ENCODE measurements around the gene FAM177B. TPM values are rescaled to one million over a fixed set of nuclear protein-coding genes. Genes with fewer than 3 reads are reported as not detected.

Gene FAM177B
- total and polyA plus RNA-seq, 5 experiments from 2014 or later = 1.0 to 1.4 TPM; not detected in 3

DNA sequence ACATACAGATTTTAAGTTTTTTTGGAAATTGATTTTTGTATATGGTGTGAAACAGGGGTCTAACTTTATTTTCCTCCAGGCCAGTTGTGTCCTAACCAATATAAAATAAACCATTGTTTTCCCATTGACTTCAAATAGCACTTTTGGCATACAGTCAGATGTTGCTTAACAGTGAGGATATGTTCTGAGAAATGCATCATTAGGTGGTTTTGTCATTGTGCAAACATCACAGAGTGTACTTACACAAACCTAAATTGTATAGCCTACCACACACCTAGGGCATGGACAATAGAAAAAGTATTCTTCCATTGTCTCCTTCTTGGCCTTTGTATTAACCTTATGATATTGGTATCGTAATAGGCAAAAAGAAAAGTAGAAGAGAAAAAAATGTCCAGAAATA is 40.5 kb downstream of the FAM177B start:
- Mint-ChIP-seq H3K27ac (no peak overlapping the region), H3K9me3 (no peaks in the 10 kb centered on the region), H3K4me1 (peaks cover 3 to 16% (median 11%) of the 10 kb centered on the region in 4 donors), H3K36me3 (no peaks in the 10 kb centered on the region), H3K27me3 (peaks cover 2 to 12% (median 9%) of the 10 kb centered on the region in 5 donors), H3K4me3 (no peak overlapping the region)
- POLR2A ChIA-PET = no interaction called here
- no peak for DNase-seq
- no peak for ATAC-seq

DNA sequence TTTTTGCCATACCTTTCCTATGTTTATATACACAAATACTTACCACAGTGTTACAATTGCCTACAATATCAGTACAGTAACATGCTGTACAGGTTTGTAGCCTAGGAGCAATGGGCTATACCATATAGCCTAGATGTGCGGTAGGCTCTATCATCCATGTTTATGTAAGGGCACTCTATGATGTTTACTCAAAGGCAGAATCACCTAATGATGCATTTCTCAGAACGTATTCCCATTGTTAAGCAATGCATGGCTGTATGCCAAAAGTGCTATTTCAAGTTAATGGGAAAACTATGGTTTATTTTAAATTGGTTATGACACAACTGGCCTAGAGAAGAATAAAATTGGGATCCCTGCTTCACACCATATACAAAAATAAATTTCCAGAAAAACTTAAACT is 41.0 kb downstream of the FAM177B start:
- ATAC-seq = no peak
- H3K36me3 Mint-ChIP-seq = no peaks in the 10 kb centered on the region

DNA sequence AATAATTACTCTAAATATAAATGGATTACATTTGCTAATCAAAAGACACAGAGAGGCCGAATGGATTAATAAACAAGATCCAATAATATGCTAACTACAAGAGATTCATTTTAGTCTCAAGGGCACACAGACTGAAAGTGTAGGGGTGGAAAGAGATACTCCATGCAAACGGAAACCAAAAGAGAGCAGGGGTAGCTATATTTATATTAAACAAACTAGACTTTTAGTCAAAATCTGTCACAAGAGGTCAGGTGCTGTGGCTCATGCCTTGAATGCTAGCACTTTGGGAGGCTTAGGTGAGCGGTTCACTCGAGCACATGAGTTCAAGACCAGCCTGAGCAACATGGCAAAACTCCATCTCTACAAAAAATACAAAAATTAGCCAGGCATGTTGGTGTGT is 44.2 kb downstream of the FAM177B start:
- ATAC-seq = no peak
- H3K36me3 Mint-ChIP-seq = no peaks in the 10 kb centered on the region
- peaks cover 0 to 15% (median 0%) of the 10 kb centered on the region in 4 donors for H3K4me1 Mint-ChIP-seq
- H3K9me3 Mint-ChIP-seq = no peaks in the 10 kb centered on the region
- H3K27me3 Mint-ChIP-seq = peaks cover 2 to 14% (median 10%) of the 10 kb centered on the region in 5 donors
- no peak overlapping the region for H3K4me3 Mint-ChIP-seq
- no peak overlapping the region for H3K27ac Mint-ChIP-seq
- POLR2A ChIA-PET = no interaction called here
- DNase-seq = no peak

More for the DNA sequence above, 41.0 kb downstream of the FAM177B start:
- Mint-ChIP-seq H3K4me1 (peaks cover 0 to 10% (median 6%) of the 10 kb centered on the region in 4 donors), H3K4me3 (no peak overlapping the region), H3K27ac (no peak overlapping the region), H3K27me3 (peaks cover 2 to 14% (median 9%) of the 10 kb centered on the region in 5 donors), H3K9me3 (no peaks in the 10 kb centered on the region)
- POLR2A ChIA-PET = no interaction called here
- no peak for DNase-seq

DNA sequence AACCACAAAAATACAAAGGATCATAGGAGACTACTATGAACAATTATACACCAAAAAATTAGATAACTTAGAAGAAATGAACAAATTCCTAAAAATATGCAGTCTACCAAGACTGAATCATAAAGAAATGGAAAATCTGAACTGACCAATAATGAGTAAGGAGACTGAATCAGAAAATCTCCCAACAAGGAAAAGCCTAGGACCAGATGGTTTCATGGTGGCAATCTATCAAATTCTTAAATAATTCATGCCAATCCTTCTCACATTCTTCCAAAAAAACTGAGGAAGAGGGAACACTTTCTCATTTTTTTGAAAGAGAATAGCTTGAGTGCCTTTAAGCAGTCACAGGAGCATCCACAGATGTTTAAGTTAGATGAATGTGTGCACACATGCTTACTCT is 46.0 kb downstream of the FAM177B start:
- ATAC-seq = no peak
- no peak overlapping the region for H3K4me3 Mint-ChIP-seq
- H3K36me3 Mint-ChIP-seq = no peaks in the 10 kb centered on the region
- POLR2A ChIA-PET = no interaction called here
- DNase-seq = no peak
- no peak overlapping the region for H3K27ac Mint-ChIP-seq
- H3K4me1 Mint-ChIP-seq = peaks cover 0 to 15% (median 0%) of the 10 kb centered on the region in 4 donors
- H3K9me3 Mint-ChIP-seq = no peaks in the 10 kb centered on the region
- peaks cover 4 to 14% (median 10%) of the 10 kb centered on the region in 5 donors for H3K27me3 Mint-ChIP-seq

DNA sequence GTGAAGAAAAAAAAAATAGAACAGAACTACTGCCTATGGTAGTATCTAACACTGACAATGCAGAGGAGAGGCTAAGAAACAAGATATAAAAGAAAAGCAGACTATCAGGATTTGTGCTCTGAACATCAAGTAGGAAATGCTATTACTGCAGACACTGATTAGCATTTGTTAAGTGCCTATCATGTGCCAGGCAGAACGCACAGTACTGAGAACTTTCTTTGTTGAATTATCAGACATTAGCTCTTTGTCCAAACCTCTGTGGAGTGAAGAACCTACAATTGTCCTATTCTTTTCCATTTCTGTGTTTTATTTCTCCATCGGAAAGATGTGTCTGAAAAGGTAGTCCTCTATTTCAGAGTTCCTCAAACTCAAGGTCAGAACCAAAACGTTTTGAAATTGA is 47.4 kb downstream of the FAM177B start:
- no peak overlapping the region for H3K27ac Mint-ChIP-seq
- DNase-seq (no peak), ATAC-seq (no peak)
- H3K27me3 Mint-ChIP-seq = peaks cover 4 to 14% (median 10%) of the 10 kb centered on the region in 5 donors
- H3K4me1 Mint-ChIP-seq = peaks cover 0 to 15% (median 0%) of the 10 kb centered on the region in 4 donors
- POLR2A ChIA-PET = no interaction called here
- H3K36me3 Mint-ChIP-seq = no peaks in the 10 kb centered on the region
- H3K9me3 Mint-ChIP-seq = no peaks in the 10 kb centered on the region
- no peak overlapping the region for H3K4me3 Mint-ChIP-seq

DNA sequence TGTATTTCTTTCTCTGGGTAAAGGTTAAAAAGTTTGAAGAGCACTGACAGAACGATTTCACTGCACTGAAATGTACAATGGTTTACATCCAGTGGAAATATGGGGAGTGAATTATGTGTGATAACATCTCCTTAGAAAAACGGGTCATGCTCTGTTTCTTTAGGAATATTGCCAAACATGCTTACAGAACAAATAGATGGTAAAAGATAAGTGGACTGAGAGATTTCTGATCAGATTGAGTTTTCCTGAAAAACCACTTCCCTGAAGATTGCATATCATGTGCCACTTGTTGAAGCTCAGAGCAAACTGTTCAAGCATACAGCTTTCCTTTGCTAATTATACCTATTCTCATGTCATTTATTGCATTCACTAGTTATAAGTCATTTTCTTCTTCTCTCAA is 47.9 kb downstream of the FAM177B start:
- peaks cover 4 to 14% (median 10%) of the 10 kb centered on the region in 5 donors for H3K27me3 Mint-ChIP-seq
- no peak overlapping the region for H3K27ac Mint-ChIP-seq
- no peaks in the 10 kb centered on the region for H3K9me3 Mint-ChIP-seq
- POLR2A ChIA-PET = no interaction called here
- peaks cover 0 to 15% (median 0%) of the 10 kb centered on the region in 4 donors for H3K4me1 Mint-ChIP-seq
- H3K36me3 Mint-ChIP-seq = no peaks in the 10 kb centered on the region
- DNase-seq = no peak
- no peak overlapping the region for H3K4me3 Mint-ChIP-seq
- ATAC-seq = no peak

DNA sequence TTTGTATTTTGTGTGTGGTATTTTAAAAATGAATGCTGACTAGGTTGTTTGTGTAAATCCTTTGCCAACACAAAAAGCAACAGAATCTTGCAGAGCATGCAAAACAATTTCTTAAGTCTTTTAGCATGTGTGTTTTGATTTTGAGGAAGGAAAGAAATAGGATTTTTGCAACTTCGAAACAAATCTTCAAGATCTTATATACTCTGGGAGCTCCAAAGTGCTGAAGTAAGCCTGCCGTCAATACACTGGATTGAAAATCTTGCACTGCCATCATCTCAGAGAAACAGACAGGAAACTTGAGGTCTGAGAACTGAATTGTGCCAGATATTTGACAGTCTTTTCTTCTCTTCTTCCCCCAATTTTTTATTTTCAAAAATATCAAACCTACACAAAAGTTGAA is 48.5 kb downstream of the FAM177B start:
- Mint-ChIP-seq H3K27me3 (peaks cover 2 to 14% (median 8%) of the 10 kb centered on the region in 5 donors), H3K9me3 (no peaks in the 10 kb centered on the region), H3K27ac (no peak overlapping the region), H3K4me3 (no peak overlapping the region), H3K4me1 (peaks cover 0 to 15% (median 0%) of the 10 kb centered on the region in 4 donors), H3K36me3 (no peaks in the 10 kb centered on the region)
- DNase-seq (no peak), ATAC-seq (no peak)
- POLR2A ChIA-PET = no interaction called here

DNA sequence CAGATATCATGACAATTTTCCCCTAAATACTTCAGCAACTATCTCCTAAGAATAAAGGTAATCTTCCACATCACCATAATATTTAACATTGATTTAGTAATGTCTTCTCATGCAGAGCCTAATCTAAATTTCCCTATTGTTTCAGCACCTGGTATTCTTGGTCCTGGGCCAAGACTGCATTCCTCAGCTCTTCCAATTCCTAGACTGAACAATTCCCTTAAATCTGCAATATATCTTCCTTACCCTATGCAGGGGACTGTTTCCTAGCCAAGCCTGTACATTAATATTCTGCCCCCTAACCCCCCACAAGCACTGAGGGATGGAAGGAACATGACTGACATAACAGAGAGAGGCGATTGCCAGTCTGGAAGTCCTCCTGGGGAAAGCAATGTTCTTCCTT is 49.1 kb downstream of the FAM177B start:
- no peaks in the 10 kb centered on the region for H3K36me3 Mint-ChIP-seq

DNA sequence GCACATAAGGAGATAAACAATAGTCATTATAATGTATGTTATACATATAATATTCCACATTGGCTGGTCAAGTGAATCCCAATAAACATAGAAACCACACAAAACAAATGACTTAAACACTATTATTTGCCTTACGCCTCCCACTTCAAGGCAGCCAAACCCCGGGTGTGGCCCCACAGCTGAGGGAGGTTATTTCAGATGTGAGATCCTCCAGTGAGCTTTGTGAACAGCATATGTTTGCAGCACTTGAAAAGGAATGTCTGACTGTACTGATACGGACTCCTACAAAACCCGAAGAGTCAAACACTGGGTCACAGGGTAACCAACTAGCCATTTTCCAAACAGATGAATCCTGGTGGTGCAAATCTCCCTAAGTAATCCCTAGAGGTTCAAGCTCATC is 50.7 kb downstream of the FAM177B start:
- no peak overlapping the region for H3K27ac Mint-ChIP-seq

More for the DNA sequence above, 49.1 kb downstream of the FAM177B start:
- H3K27me3 Mint-ChIP-seq = peaks cover 2 to 14% (median 8%) of the 10 kb centered on the region in 5 donors
- DNase-seq (no peak), ATAC-seq (no peak)
- H3K27ac Mint-ChIP-seq = no peak overlapping the region
- no peaks in the 10 kb centered on the region for H3K9me3 Mint-ChIP-seq
- H3K4me3 Mint-ChIP-seq = no peak overlapping the region
- POLR2A ChIA-PET = no interaction called here
- H3K4me1 Mint-ChIP-seq = peaks cover 0 to 15% (median 0%) of the 10 kb centered on the region in 4 donors

DNA sequence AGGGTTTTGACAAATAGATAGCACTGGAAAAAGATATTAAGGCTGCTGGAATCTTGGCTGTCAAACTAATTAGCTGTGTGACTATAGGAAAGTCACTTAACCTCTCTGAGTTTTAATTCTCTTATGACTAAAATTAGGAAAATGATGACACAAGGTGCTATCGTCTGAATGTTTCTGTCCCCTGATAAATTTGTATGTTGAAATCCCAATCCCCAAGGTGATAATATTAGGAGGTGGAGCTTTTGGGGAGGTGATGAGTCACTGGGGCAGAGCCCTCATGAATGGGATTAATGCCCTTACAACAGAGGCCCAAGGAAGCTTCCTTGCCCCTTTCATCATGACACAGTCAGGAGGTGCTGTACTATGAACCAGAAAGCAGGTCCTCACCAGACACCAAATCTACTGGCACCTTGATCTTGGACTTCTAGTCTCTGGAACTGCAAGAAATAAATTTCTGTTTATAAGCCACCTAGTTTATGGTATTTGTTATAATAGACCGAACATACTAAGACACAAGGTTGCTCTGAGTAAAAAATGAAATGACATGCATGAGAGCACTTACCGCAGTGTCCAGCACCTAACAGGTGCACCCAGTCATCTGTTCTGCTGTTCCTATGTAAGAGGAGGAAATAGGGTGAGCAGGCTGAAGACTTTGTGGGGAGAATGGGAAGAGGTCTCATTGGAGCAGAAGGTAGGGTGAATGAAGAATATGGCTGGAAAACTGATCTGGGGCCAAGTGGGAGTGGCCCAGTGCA is 51.6 kb downstream of the FAM177B start:
- Mint-ChIP-seq H3K36me3 (no peaks in the 10 kb centered on the region), H3K4me3 (no peak overlapping the region), H3K27me3 (peaks cover 0 to 4% (median 1%) of the 10 kb centered on the region in 5 donors), H3K27ac (no peak overlapping the region), H3K9me3 (no peaks in the 10 kb centered on the region), H3K4me1 (peaks cover 0 to 15% (median 0%) of the 10 kb centered on the region in 4 donors)
- POLR2A ChIA-PET = no interaction called here
- DNase-seq (no peak), ATAC-seq (no peak)

More for the DNA sequence above, 50.7 kb downstream of the FAM177B start:
- Mint-ChIP-seq H3K4me1 (peaks cover 0 to 15% (median 0%) of the 10 kb centered on the region in 4 donors), H3K36me3 (no peaks in the 10 kb centered on the region), H3K27me3 (peaks cover 0 to 4% (median 1%) of the 10 kb centered on the region in 5 donors), H3K4me3 (no peak overlapping the region), H3K9me3 (no peaks in the 10 kb centered on the region)
- DNase-seq = no peak
- POLR2A ChIA-PET = no interaction called here
- ATAC-seq = no peak

DNA sequence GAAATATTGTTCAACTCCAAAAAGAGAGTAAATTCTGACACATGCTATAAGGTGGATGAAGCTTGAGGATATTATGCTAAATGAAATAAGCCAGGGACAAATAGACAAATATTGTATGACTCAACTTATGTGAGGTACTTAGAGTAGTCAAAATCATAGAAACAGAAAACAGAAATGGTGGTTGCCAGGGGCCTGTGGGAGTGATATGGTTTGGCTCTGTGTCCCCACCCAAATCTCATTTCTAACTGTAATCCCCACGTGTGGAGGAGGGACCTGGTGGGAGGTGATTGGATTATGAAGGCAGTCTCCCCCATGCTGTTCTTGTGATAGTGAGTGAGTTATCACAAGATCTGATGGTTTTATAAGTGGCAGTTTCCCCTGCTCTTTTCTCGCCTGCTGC is 53.1 kb downstream of the FAM177B start:
- H3K36me3 Mint-ChIP-seq = no peaks in the 10 kb centered on the region
- POLR2A ChIA-PET = no interaction called here
- peaks cover 0 to 7% (median 0%) of the 10 kb centered on the region in 4 donors for H3K4me1 Mint-ChIP-seq

DNA sequence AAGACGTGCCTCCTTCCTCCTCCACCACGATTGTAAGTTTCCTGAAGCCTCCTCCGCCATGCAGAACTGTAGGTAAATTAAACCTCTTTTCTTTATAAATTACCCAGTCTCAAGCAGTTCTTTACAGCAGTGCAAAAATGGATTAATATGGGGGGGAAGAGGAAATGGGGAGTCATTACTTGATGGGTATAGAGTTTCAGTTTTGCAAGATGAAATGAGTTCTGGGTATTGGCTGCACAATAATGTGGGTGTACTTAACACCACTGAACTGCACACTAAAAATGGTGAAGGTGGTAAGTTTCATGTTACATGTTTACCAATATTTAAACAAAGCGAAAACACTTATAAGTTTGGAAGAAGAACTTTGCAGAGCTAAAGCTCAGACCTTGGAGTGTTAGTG is 53.5 kb downstream of the FAM177B start:
- ATAC-seq (no peak), DNase-seq (no peak)
- no peak overlapping the region for H3K27ac Mint-ChIP-seq
- POLR2A ChIA-PET = no interaction called here
- no peaks in the 10 kb centered on the region for H3K9me3 Mint-ChIP-seq
- H3K4me3 Mint-ChIP-seq = no peak overlapping the region
- H3K4me1 Mint-ChIP-seq = peaks cover 0 to 3% (median 0%) of the 10 kb centered on the region in 4 donors
- peaks cover 0 to 4% (median 0%) of the 10 kb centered on the region in 5 donors for H3K27me3 Mint-ChIP-seq
- no peaks in the 10 kb centered on the region for H3K36me3 Mint-ChIP-seq

More for the DNA sequence above, 53.1 kb downstream of the FAM177B start:
- Mint-ChIP-seq H3K27ac (no peak overlapping the region), H3K9me3 (no peaks in the 10 kb centered on the region), H3K27me3 (peaks cover 0 to 4% (median 0%) of the 10 kb centered on the region in 5 donors), H3K4me3 (no peak overlapping the region)
- no peak for ATAC-seq
- DNase-seq = no peak

DNA sequence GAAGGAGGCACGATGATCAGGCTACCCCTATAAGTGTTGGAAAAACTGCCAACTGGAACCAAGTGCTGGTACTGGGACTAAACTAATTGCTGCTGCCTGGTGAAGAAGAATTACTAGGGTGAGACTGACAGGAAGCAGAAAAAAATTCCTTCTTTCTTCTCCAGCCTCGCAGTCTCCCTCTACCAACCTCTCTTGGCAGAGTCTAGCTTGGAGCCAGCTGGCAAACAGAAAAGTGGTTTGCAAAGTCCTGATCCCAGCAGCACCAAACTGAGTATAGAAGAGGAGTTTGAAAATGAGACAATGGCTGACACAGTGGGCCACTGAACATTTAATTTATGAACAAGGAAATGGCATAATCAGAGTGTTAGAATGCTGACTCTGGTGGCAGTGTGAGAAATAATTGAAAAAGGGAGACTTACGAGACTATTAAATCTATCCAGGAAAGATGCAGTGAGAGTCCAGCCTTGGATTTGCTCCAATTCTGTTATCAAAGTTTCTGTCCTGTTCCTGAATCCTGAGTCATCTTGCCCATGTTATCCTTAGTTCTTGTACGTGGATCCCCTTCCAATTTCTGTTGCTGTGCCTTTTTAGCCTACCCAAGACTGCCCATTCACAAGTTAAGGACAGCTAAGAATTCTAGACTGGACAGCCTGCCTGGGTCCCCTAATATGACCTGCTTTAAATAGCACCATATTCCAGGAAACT is 54.2 kb downstream of the FAM177B start:
- Mint-ChIP-seq H3K27ac (peak overlapping the region in 1 of 10 donors; percentile 6), H3K27me3 (peaks cover 0 to 4% (median 0%) of the 10 kb centered on the region in 5 donors)
- POLR2A ChIA-PET = no interaction called here

More for the DNA sequence above, 54.2 kb downstream of the FAM177B start:
- Mint-ChIP-seq H3K4me3 (no peak overlapping the region), H3K36me3 (no peaks in the 10 kb centered on the region), H3K4me1 (no peaks in the 10 kb centered on the region), H3K9me3 (no peaks in the 10 kb centered on the region)
- DNase-seq = no peak
- ATAC-seq = no peak

Measured in naive thymus-derived CD8-positive, alpha-beta T cell (primary cell).